Activated T-helper 17 cell treated with anti-CD3 and anti-CD28 coated beads, Interleukin-2, amount 50 U/mL, for 72 hours (primary cell): ENCODE data around the gene ERCC2. TPM values are rescaled to one million over a fixed set of nuclear protein-coding genes. Genes with fewer than 3 reads are reported as not detected.
"Not testable (repeated sequence)": the region's sequence is repeated elsewhere in the genome, so short reads cannot be mapped to it uniquely, and the experiment has no call there.

Experiments used
- ATAC-seq: fragments of 150-1000 bp; cut with Tn5 transposase; replicated peaks from 2 replicates; pipeline ENCODE4 v1.10.0; 2021; ENCODE audit warnings: mild to moderate bottlenecking, moderate library complexity
- H3K27ac Mint-ChIP-seq: one replicate; pipeline ENCODE4 v1.8.0; 2022; ENCODE audit warnings: mixed read lengths
- H3K27me3 Mint-ChIP-seq: one replicate; pipeline ENCODE4 v1.8.0; 2022; ENCODE audit warnings: mixed read lengths
- H3K36me3 Mint-ChIP-seq: one replicate; pipeline ENCODE4 v1.8.0; 2022; ENCODE audit warnings: low read depth, mild to moderate bottlenecking, mixed read lengths
- H3K4me1 Mint-ChIP-seq: one replicate; pipeline ENCODE4 v1.8.0; 2022; ENCODE audit warnings: mixed read lengths
- H3K4me3 Mint-ChIP-seq: one replicate; pipeline ENCODE4 v1.8.0; 2022; ENCODE audit warnings: mild to moderate bottlenecking, mixed read lengths
- H3K9me3 Mint-ChIP-seq: one replicate; pipeline ENCODE4 v1.8.0; 2022; ENCODE audit warnings: mixed read lengths
- total RNA-seq, 2 donors: library from RNA; stranded (reverse); gene quantifications; one replicate each; pipeline ENCODE4 v1.2.3, GENCODE V29; 2022

The ERCC2 gene
- total RNA-seq, 2 donors from 2014 or later: 15.9 to 31.6 TPM

DNA sequence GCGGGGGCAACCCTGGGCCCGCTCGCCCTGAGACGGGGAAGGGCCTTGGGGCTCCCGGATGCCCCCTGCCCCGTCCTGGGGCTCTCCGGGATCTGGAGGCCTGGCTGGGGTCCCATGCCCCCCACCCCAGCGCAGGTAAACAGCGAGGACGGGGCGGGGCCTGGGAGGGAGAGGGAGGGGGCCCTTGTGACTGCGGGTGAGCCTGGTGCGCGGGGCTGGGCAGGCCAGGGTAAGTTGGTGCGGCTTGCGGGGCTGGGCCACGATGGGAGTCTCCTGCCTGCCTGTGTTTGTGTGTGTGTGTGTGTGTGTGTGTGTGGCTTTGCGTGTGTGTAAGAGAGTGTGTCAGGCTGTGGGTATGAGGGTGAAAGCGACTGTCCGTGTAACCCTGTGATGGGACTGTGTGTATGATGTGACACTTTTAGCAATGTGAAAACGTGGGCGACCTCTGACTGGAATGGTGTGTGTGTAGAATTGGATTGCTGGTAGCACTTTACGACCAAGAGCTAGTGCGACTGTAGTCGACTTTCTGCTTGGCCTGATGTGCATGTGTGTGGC is 29.4 kb downstream of the ERCC2 start:
- Mint-ChIP-seq H3K27ac (no peak overlapping the region), H3K4me3 (no peak overlapping the region), H3K9me3 (no peaks in the 10 kb centered on the region), H3K27me3 (peaks cover 26% of the 10 kb centered on the region), H3K4me1 (no peaks in the 10 kb centered on the region), H3K36me3 (no peaks in the 10 kb centered on the region)
- ATAC-seq: peak; percentile 7

DNA sequence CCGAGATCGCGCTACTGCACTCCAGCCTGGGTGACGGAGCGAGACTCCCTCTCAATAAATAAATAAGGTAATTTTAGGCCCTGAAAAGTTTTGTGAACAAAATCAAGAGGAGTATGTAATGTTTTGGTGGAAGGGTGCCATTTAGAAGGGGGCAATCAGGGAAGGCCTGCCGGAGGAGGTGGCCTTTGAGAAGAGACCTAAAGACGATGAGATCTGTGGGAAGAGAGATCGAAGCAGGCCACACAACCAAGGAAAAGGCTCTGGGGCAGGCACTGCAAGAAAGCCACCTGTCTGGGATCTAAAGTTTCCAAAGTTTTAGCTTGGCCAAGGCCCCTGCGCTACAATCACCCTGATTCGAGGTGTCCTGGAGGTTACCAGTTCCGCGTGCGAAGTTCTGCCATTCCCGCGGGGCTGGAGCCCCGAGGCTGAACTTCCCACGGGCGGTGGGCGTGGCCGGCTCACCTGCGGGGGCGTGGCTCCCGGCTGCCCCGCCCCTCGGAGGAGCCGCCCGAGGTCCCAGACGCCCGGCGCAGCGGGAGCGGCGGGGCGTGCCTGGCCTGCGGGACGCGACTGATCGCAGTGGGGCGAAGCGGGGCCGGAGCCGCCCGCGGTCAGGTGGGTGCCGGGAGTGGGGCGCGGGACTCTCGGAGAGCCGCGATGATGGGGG is 30.0 kb downstream of the ERCC2 start, which contains the start of gene KLC3:
Gene KLC3, plus strand, starts transcription at position 519 of the 667 bp plus-strand sequence. CDS start 4,792 bp downstream, outside the sequence.
- peak; percentile 48 for ATAC-seq
- Mint-ChIP-seq H3K4me3 (peak within 1 kb of the TSS; percentile 48), H3K27ac (no peak within 1 kb of the TSS), H3K27me3 (peaks cover 23% of the 10 kb centered on the region), H3K9me3 (no peaks in the 10 kb centered on the region), H3K4me1 (no peaks in the 10 kb centered on the region), H3K36me3 (no peaks in the 10 kb centered on the region)

DNA sequence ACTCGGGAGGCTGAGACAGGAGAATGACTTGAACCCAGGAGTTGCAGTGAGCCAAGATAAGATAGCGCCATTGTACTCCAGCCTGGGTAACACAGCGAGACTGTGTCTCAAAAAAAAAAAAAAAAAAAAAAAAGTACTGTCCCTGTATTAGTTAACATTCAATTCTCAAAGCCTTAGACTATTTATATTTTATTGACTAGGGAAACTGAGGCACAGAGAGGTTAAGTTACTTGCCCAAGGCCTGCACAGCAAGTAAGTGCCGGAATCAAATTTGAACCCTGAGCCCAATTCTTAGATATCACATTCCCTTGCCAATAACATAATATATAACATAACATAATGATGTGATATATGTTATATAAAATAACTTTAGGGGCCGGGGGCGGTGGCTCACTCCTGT is 30.7 kb downstream of the ERCC2 start:
- Mint-ChIP-seq H3K9me3 (no peaks in the 10 kb centered on the region), H3K4me1 (no peaks in the 10 kb centered on the region), H3K4me3 (peak overlapping the region; percentile 48), H3K27ac (no peak overlapping the region), H3K36me3 (no peaks in the 10 kb centered on the region), H3K27me3 (peaks cover 19% of the 10 kb centered on the region)
- ATAC-seq: no peak

DNA sequence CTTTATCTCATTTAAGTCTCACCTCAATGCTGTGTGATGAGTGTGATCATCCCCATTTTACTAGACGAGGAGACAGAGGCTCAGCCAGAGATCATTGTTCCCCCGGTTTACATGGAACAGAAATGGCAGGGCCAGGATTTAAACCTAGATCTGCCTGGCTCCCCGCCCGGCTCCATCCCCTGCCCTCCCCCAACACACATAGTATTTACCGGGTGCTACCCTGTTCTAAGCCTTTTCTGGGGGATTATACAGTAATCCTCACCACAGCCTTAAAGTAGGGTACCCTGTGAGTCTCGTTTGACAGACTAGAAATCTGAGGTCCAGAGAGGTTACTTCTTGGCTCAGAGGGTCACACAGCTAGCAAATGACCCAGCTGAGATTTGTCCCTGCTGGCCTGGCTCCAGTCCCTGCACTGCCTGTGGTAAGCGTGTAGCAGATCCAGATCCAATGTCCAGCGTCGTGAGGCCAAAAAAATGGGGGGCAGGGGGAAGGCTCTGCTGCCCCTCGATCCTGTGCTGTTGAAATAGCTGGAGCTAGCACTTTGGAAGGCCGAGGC is 33.6 kb downstream of the ERCC2 start:
- H3K36me3 Mint-ChIP-seq: no peaks in the 10 kb centered on the region
- no peaks in the 10 kb centered on the region for H3K4me1 Mint-ChIP-seq
- H3K9me3 Mint-ChIP-seq: no peaks in the 10 kb centered on the region
- H3K4me3 Mint-ChIP-seq: no peak overlapping the region
- no peak overlapping the region for H3K27ac Mint-ChIP-seq
- H3K27me3 Mint-ChIP-seq: peaks cover 12% of the 10 kb centered on the region
- no peak for ATAC-seq

DNA sequence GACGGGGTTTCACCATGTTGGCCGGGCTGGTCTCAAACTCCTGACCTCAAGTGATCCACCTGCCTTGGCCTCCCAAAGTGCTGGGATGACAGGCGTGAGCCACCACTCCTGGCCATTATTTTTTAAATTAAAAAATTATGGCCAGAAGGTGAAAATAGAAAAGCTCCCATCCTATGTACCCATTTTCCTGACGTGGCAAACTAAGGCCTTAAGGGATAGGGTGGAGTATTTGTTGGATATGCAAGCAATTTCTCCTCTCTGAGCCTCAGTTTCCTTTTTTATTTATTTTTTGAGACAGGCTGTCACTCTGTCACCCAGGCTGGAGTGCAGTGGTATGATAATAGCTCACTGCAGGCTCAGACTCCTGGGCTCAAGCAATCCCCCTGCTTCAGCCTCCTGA is 35.5 kb downstream of the ERCC2 start:
- not testable (repeated sequence) for H3K4me3 Mint-ChIP-seq, ATAC-seq, H3K4me1 Mint-ChIP-seq, H3K9me3 Mint-ChIP-seq, H3K36me3 Mint-ChIP-seq, H3K27ac Mint-ChIP-seq, H3K27me3 Mint-ChIP-seq

DNA sequence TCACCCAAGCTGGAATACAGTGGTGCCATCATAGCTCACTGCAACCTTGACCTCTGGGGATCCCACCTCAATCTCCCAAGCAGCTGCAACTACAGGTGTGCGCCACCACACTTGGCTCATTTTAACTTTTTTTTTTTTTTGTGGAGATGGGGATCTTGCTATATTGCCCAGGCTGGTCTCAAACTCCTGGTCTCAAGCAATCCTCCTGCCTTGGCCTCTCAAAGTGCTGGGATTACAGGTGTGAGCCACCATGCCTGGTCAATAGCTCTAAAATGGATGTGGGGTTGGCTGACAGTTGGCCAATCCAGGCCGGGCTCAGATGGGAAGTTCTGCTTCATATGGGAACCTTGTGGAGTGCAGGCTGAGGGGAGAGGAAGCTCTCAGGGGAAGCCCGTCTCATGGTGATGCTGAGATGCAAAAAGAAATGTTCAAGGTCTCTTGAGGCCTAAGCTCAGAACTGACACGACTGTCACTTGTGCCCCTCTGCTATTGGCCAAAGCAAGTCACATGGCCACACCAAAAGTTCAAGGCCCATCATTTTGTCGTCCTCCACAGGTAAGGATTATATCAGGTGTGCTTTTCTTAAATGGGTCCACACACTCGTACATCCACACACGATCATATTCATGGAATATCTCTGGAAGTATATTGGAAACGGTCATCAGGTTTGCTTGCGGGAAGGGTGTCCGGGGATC is 36.6 kb downstream of the ERCC2 start:
- no peak for ATAC-seq
- Mint-ChIP-seq H3K4me1 (no peaks in the 10 kb centered on the region), H3K27ac (no peak overlapping the region)

DNA sequence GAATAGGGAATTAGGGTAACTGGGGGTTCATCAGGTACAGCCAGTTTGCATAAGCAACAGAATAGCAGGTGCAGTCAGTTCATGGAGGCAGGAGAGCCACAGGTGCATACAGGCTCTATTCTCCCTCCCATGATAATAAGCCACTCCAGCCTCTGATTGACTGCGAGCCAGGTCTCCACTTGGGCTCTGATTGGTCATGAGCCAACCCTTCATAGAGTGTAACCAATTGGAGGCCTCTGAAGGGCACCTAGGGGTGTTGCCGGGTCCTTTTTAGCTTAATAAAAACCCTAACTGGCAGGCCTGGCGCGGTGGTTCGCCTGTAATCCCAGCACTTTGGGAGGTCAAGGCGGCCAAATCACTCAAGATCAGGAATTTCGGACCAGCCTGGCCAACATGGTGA is 39.0 kb downstream of the ERCC2 start:
- Mint-ChIP-seq H3K4me3 (no peak overlapping the region), H3K9me3 (no peaks in the 10 kb centered on the region), H3K4me1 (no peaks in the 10 kb centered on the region), H3K27me3 (no peaks in the 10 kb centered on the region), H3K36me3 (no peaks in the 10 kb centered on the region), H3K27ac (no peak overlapping the region)
- ATAC-seq: no peak

More for the DNA sequence above, 36.6 kb downstream of the ERCC2 start:
- Mint-ChIP-seq H3K36me3 (no peaks in the 10 kb centered on the region), H3K9me3 (no peaks in the 10 kb centered on the region), H3K27me3 (peaks cover 7% of the 10 kb centered on the region), H3K4me3 (no peak overlapping the region)

DNA sequence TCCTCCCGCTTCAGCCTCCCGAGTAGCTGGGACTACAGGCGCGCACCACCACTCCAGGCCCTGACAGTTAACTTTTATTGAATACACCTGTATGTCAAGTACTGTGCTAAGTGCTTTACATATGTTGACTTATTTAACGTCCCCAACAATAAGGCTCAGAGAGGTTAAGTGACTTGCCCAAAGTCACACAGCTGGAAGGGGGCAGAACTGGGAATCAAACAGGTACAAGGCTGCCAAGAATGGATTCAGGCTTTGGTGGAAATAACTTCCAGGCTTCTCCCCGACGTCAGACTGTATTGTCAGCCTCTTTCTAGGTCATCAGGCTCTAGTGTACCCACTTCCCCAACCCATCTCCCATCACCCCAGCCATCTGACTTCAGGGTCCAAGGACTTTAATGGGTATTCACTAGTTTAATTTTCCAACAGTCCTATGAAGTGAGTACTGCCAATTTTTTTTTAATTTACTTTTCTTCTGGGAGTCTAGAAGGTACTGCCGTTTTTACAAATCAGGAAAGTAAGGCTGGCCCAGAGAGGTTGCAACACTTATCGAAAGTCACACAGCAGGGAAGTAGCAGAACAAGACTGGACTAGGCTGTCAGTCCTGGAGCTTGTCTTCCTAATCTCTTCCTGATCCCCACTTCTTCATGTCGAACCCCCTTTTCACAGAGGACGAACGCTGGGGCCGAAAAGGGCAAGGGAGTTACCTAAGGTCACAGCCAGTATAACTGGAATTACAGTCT is 42.8 kb downstream of the ERCC2 start:
- no peak overlapping the region for H3K27ac Mint-ChIP-seq
- H3K36me3 Mint-ChIP-seq: no peaks in the 10 kb centered on the region
- H3K4me1 Mint-ChIP-seq: no peaks in the 10 kb centered on the region
- peaks cover 8% of the 10 kb centered on the region for H3K27me3 Mint-ChIP-seq
- ATAC-seq: no peak
- no peak overlapping the region for H3K4me3 Mint-ChIP-seq
- no peaks in the 10 kb centered on the region for H3K9me3 Mint-ChIP-seq

DNA sequence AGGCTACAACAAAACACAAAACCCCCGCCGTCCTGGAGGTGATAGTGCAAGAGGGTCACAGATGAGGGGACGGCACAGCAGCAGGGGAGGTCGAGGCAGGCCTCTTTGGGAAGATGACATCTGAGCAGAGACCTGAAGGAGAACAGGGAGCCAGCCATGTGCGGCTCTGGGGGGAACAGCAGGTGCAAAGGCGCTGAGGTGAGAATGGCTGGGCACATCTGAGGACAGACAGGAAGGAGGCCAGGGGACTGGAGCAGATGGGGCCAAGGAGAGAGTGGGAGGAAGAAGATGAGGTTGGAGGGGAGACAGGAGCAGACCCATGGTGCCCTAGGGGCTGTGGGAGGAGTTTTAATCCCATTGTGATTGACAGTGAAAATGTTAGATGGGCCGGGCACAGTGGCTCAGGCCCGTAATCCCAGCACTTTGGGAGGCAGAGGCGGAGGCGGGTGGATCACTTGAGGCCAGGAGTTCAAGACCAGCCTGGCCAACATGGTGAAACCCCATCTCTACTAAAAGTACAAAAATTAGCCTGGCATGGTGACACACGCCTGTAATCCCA is 45.9 kb downstream of the ERCC2 start:
- H3K4me3 Mint-ChIP-seq: no peak overlapping the region
- no peak overlapping the region for H3K27ac Mint-ChIP-seq
- H3K4me1 Mint-ChIP-seq: no peaks in the 10 kb centered on the region
- H3K27me3 Mint-ChIP-seq: peaks cover 12% of the 10 kb centered on the region
- H3K36me3 Mint-ChIP-seq: no peaks in the 10 kb centered on the region
- H3K9me3 Mint-ChIP-seq: no peaks in the 10 kb centered on the region
- ATAC-seq: no peak

DNA sequence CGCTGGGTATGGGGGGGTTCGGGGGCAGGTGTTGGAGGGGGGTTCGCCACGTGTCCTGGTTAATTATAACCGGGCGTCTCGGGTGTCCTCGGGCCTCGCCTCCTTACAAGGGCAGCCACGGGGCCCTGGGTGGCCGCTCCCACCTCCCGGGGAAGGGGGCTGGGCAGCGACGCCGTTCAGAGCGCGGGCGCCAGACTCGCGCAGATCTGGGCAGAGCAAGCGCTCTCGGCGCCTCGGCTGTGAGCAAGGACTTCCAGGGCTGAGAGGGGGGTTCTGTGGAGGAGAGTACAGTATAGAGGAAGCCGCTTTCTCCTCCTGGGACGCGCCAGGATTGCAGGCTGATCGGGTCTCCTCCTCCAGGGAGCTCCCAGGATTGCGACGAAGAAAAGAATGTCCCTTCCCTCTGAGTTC is 46.7 kb downstream of the ERCC2 start:
- ATAC-seq: no peak
- no peaks in the 10 kb centered on the region for H3K4me1 Mint-ChIP-seq
- H3K9me3 Mint-ChIP-seq: no peaks in the 10 kb centered on the region
- peaks cover 12% of the 10 kb centered on the region for H3K27me3 Mint-ChIP-seq
- no peaks in the 10 kb centered on the region for H3K36me3 Mint-ChIP-seq
- H3K4me3 Mint-ChIP-seq: no peak overlapping the region
- H3K27ac Mint-ChIP-seq: no peak overlapping the region

DNA sequence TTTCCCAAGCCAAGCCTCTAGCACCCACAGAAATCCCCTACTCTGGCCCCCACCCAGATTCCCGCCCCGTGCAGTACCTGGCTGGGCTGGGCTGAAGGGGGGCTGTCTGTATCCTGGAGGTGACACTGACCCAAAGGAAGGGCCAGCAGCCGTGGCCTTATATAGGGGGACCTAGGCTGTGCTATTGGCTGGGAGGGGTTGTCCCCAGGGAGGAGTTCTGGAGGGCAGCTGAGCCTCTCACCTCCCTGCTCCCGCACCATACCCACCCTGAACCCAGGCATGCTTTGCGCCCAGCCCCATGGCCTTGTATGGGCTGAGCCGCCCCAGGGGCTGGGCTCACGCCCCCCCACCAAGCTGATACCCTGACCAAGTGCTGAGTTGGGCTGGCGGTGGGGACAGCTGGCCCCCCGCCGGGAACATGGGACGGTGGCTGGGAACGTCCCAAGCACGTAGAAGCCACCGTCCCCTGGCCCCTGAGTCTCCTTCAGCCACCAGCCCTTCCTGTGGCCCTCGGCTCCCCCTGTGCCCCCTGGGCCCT is 47.6 kb downstream of the ERCC2 start, which contains the start of gene CKM:
Gene CKM, minus strand, starts transcription at position 132 of the 538 bp plus-strand sequence. CDS start 3,162 bp downstream, outside the sequence.
- Mint-ChIP-seq H3K4me3 (no peak within 1 kb of the TSS), H3K9me3 (no peaks in the 10 kb centered on the region), H3K27me3 (peaks cover 16% of the 10 kb centered on the region), H3K36me3 (no peaks in the 10 kb centered on the region), H3K4me1 (no peaks in the 10 kb centered on the region), H3K27ac (no peak within 1 kb of the TSS)
- no peak for ATAC-seq

DNA sequence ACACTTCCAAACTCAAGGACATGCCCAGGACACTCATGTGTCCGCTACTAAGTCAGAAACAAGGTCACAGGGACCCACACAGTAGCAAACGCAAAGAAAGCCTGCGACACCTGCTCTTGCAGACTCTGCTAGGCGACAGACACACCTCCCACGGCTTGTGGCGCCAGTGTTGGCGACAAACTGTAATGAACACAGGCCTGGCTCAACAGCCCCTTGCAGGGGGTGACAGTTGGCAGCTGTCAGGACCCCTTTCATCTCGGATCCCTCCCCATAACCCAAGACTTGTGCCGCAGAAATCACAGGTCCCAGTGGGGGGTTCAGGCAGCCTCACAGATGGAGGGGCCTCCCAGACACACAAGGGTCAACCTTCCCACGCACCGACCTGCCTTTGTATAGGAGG is 48.1 kb downstream of the ERCC2 start:
- H3K36me3 Mint-ChIP-seq: no peaks in the 10 kb centered on the region
- no peak overlapping the region for H3K27ac Mint-ChIP-seq
- H3K9me3 Mint-ChIP-seq: no peaks in the 10 kb centered on the region
- no peak overlapping the region for H3K4me3 Mint-ChIP-seq
- no peaks in the 10 kb centered on the region for H3K4me1 Mint-ChIP-seq
- peaks cover 21% of the 10 kb centered on the region for H3K27me3 Mint-ChIP-seq
- no peak for ATAC-seq

DNA sequence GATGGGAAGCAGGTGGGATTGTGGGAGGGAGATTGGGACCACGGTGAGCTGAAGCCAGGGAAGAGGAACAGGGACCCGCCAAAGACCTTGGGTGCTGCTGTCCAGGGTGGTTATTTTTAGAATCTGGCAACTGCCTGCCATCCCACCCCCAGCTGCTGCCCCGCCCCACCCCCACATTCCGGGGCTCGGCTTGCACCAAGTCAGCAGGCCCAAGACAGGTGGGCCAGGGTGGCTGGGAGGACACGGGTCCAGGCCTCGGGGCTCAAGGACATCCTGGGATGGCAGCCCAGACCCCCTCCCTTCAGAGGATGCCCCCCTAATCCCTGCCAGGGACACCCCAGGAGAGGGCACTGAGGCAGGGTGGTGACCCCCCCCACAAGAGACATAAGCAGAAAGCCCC is 48.5 kb downstream of the ERCC2 start:
- H3K27me3 Mint-ChIP-seq: peaks cover 23% of the 10 kb centered on the region
- no peak overlapping the region for H3K27ac Mint-ChIP-seq

More for the DNA sequence above, 48.5 kb downstream of the ERCC2 start:
- Mint-ChIP-seq H3K4me3 (no peak overlapping the region), H3K9me3 (no peaks in the 10 kb centered on the region), H3K4me1 (no peaks in the 10 kb centered on the region), H3K36me3 (no peaks in the 10 kb centered on the region)
- no peak for ATAC-seq
